Raji (cell line): ENCODE data around the gene NXT2.

Source experiments
- POLR2A ChIP-seq: IDR thresholded peaks from 2 replicates; pipeline ENCODE4 v1.6.1; 2011; ENCODE audit warnings: low read depth, low read length, control low read depth; ENCODE audit not compliant: insufficient read depth

Gene NXT2

DNA sequence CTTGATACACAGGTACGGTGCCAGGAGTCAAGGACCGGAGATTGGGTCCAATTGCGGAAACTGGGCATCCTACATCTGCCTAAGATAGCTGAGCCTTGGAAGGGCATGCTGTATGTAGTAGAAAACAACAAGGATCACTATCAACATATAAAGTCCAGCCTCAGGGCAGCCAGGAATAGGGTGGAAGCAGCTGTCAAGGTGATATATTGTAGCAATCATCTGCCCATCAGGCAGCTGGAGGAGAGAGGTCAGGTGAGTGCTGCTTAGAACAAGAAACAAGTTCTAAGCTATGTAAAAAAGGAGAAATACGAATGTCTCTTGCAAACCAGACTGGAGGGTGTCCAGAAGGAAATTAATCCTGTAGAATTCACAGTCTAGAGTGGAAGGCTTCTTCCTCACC, 53.5 kb downstream of the NXT2 start:
- TF ChIP-seq POLR2A, result no peak
